Measurements from ENCODE around the gene SHB. TPM values are rescaled to one million over a fixed set of nuclear protein-coding genes. Genes with fewer than 3 reads are reported as not detected.
A peak's percentile ranks its signal among the peaks of the same experiment; 100 is the strongest.

The SHB gene
- total RNA-seq, 1 donor from 2014 or later, result 18.5 TPM

DNA sequence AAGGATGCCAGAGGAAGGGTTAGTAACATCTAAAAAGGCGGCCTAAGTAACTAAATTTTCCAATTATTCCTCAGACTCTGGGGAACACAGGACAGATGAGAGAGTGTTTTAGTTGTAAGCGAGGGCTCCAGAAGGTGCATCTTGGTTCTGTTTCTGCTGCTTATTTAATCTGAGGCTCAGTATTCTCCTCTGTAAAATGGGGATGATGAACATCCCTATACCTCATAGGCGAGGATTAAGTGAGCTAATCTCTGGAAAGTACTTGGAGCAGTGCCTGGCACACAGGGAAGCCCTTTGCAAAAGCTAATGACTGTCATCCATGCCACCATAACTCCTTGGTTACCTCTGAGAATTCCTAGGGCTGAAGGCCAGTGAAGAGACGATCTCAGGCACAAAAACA lies 59.0 kb downstream of the SHB start:
- no peak overlapping the region for H3K27ac Mint-ChIP-seq (ENCODE audit: unreplicated experiment)
- H3K36me3 Mint-ChIP-seq (ENCODE audit: low read depth, unreplicated experiment), result peaks cover 5% of the 10 kb centered on the region
- peaks cover 13% of the 10 kb centered on the region for H3K27me3 Mint-ChIP-seq (ENCODE audit: unreplicated experiment)
- TF ChIP-seq, protein P1, sequence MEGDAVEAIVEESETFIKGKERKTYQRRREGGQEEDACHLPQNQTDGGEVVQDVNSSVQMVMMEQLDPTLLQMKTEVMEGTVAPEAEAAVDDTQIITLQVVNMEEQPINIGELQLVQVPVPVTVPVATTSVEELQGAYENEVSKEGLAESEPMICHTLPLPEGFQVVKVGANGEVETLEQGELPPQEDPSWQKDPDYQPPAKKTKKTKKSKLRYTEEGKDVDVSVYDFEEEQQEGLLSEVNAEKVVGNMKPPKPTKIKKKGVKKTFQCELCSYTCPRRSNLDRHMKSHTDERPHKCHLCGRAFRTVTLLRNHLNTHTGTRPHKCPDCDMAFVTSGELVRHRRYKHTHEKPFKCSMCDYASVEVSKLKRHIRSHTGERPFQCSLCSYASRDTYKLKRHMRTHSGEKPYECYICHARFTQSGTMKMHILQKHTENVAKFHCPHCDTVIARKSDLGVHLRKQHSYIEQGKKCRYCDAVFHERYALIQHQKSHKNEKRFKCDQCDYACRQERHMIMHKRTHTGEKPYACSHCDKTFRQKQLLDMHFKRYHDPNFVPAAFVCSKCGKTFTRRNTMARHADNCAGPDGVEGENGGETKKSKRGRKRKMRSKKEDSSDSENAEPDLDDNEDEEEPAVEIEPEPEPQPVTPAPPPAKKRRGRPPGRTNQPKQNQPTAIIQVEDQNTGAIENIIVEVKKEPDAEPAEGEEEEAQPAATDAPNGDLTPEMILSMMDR (IDR thresholded peaks at IDR 0.05; ENCODE audit: unreplicated experiment), result no peak
- DNase-seq (ENCODE audit: low spot score), result no peak
- H3K4me3 Mint-ChIP-seq (ENCODE audit: unreplicated experiment), result no peak overlapping the region
- H3K4me1 Mint-ChIP-seq (ENCODE audit: unreplicated experiment), result peaks cover 33% of the 10 kb centered on the region
- no peaks in the 10 kb centered on the region for H3K9me3 Mint-ChIP-seq (ENCODE audit: unreplicated experiment)

DNA sequence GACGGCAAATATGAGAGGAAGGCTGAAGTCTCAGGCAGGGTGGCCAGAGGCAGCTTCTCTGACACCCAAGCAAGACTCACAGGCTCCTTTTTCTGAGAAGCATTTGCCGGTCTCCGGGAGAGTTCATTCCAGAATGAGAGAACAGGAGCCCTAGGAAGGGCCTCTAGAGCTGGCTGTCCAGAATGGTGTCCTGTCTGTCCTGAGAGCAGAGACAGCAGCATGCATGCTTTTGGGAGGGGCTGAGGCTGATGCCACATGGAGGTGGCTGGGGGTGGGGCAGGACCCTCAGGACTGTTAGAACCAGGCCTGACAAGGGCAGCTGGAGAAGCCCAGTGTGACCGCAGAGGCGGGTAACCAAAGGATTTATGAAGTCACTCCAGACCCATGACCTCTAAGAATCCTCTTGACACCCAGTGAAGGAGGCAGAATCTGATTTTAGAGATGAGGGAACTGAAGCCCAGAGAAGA lies 60.0 kb downstream of the SHB start:
- Mint-ChIP-seq H3K9me3 (ENCODE audit: unreplicated experiment) (no peaks in the 10 kb centered on the region), H3K4me1 (ENCODE audit: unreplicated experiment) (peaks cover 24% of the 10 kb centered on the region), H3K4me3 (ENCODE audit: unreplicated experiment) (no peak overlapping the region), H3K27ac (ENCODE audit: unreplicated experiment) (no peak overlapping the region), H3K27me3 (ENCODE audit: unreplicated experiment) (peaks cover 13% of the 10 kb centered on the region), H3K36me3 (ENCODE audit: low read depth, unreplicated experiment) (peaks cover 5% of the 10 kb centered on the region)
- TF ChIP-seq, protein P1 (IDR thresholded peaks at IDR 0.05; ENCODE audit: unreplicated experiment), result no peak
- no peak for DNase-seq (ENCODE audit: low spot score)

DNA sequence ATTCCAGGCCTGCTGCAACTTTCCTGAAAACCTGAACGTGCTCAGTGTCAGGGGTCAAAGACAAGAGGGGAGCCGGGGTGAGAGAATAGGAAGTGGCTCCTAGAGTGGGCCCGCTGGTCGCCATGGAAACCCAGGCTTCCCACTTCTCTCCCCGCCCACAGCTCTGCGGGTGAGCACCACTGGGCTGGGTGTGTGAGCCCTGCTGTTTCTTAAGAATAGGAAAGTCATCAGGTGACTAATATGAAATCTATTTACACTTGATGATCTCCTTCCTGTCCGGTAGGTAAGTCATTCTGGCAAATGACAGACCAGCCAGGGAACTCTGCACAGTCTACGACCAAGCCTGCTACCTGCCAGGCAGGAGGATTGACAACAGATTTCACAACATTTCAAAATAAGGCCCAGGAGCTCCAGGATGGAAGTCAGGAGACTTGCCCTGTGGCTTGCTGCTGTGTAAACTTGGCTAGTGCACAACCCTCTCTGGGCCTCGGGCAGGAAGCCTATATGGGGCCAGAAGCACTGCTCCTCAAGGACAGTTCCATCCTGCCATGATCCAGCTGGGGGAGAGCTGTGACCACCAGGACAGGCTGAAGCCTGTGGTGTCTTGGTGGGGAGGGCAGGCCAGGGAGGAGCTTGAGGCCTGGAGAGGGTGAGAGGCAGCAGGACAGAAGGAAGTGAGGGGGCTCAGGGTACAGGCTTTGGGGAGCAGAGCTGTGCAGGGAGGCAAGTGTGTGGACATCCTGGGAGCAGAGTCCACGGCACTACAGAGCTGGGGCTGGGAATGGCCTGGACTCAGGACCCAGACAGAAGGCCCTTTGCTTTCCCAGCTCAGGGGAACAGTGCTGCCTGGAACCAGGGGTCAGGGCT lies 60.6 kb downstream of the SHB start:
- Mint-ChIP-seq H3K9me3 (ENCODE audit: unreplicated experiment) (no peaks in the 10 kb centered on the region), H3K27ac (ENCODE audit: unreplicated experiment) (peak overlapping the region; percentile 48), H3K4me1 (ENCODE audit: unreplicated experiment) (peaks cover 19% of the 10 kb centered on the region), H3K4me3 (ENCODE audit: unreplicated experiment) (no peak overlapping the region), H3K36me3 (ENCODE audit: low read depth, unreplicated experiment) (peaks cover 6% of the 10 kb centered on the region), H3K27me3 (ENCODE audit: unreplicated experiment) (peaks cover 13% of the 10 kb centered on the region)
- DNase-seq (ENCODE audit: low spot score), result peak; percentile 29
- TF ChIP-seq, protein P1 (IDR thresholded peaks at IDR 0.05; ENCODE audit: unreplicated experiment), result no peak

DNA sequence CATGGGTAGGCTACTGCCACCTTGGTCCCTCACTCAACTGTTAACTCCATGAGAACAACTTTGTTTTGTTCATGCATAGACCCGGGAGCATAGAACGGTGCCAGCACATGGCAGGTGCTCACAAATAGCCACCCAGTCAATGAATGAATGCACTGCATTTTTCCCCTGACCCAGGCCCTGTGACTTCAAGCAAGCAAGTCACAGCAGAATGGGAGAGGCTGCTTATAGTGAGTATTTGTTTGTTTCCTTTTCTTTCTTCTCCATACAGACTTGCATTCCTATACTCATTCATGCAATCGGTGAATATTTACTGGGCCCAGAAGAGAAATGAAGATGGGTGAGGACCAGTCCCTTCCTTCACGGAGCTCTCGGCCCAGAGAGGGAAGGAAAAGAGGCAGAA lies 62.0 kb downstream of the SHB start:
- DNase-seq (ENCODE audit: low spot score), result no peak
- H3K4me3 Mint-ChIP-seq (ENCODE audit: unreplicated experiment), result no peak overlapping the region
- no peak overlapping the region for H3K27ac Mint-ChIP-seq (ENCODE audit: unreplicated experiment)
- H3K27me3 Mint-ChIP-seq (ENCODE audit: unreplicated experiment), result peaks cover 9% of the 10 kb centered on the region
- H3K36me3 Mint-ChIP-seq (ENCODE audit: low read depth, unreplicated experiment), result peaks cover 4% of the 10 kb centered on the region
- no peaks in the 10 kb centered on the region for H3K9me3 Mint-ChIP-seq (ENCODE audit: unreplicated experiment)
- TF ChIP-seq, protein P1 (IDR thresholded peaks at IDR 0.05; ENCODE audit: unreplicated experiment), result no peak
- peaks cover 16% of the 10 kb centered on the region for H3K4me1 Mint-ChIP-seq (ENCODE audit: unreplicated experiment)

DNA sequence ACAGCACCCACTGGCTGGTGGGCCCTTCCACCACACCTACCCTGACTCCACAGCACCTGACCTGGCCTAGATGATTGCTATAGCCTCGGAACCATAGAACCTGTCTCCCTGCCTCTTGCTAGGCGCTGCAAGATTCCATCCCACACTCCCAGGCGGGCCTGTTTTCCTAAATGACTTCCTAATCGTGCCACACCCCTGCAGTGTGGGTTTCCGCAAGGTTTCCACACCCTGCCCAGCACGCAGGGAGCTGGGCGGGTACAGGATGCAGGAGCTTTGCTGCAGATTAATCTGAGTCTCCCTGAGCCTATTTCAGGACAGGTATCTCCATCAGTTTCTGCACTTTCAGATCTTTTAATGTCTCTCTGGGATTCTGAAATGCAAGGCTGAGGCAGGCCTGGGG lies 62.9 kb downstream of the SHB start:
- DNase-seq (ENCODE audit: low spot score), result no peak
- peaks cover 16% of the 10 kb centered on the region for H3K4me1 Mint-ChIP-seq (ENCODE audit: unreplicated experiment)
- no peak overlapping the region for H3K27ac Mint-ChIP-seq (ENCODE audit: unreplicated experiment)
- no peak overlapping the region for H3K4me3 Mint-ChIP-seq (ENCODE audit: unreplicated experiment)
- H3K9me3 Mint-ChIP-seq (ENCODE audit: unreplicated experiment), result no peaks in the 10 kb centered on the region
- peaks cover 4% of the 10 kb centered on the region for H3K36me3 Mint-ChIP-seq (ENCODE audit: low read depth, unreplicated experiment)
- peaks cover 9% of the 10 kb centered on the region for H3K27me3 Mint-ChIP-seq (ENCODE audit: unreplicated experiment)
- TF ChIP-seq, protein P1 (IDR thresholded peaks at IDR 0.05; ENCODE audit: unreplicated experiment), result no peak
